ENCODE data around the gene TBC1D22A. TPM values are rescaled to one million over a fixed set of nuclear protein-coding genes. Genes with fewer than 3 reads are reported as not detected.

TBC1D22A gene
- polyA plus RNA-seq, 1 of the 3 experiments (the other 2 are of a cell fraction): 16.5 TPM

GRCh38 chr22:47174671-47175112, 412.2 kb downstream of the TBC1D22A start:
- 100% methylated on average over 6 of the region's 14 CpGs for WGBS (ENCODE audit: low lambda C conversion rate)
- Histone ChIP-seq H3K27me3 (ENCODE audit: insufficient read depth) (no peaks in the 10 kb centered on the region), H3K9me3 (no peaks in the 10 kb centered on the region), H3F3A (replicated peaks; ENCODE audit: insufficient read depth) (no peaks in the 10 kb centered on the region), H3K9me2 (no peaks in the 10 kb centered on the region), H3K79me2 (ENCODE audit: insufficient read depth) (no peaks in the 10 kb centered on the region), H2AFZ (ENCODE audit: low read depth) (no peak overlapping the region), H3K4me1 (ENCODE audit: control insufficient read depth in 1 of 2, insufficient read depth in 2 of 2, low read depth in 1 of 2, low read length in 1 of 2) (no peaks in the 10 kb centered on the region), H3K9ac (no peak overlapping the region), H3K27ac (ENCODE audit: low read depth in 2 of 2, low read length in 1 of 2) (no peak overlapping the region), H3K36me3 (replicated peaks in 1 of 2; ENCODE audit: control insufficient read depth in 1 of 2, insufficient read depth in 2 of 2, low read length in 1 of 2) (no peaks in the 10 kb centered on the region), H3K4me2 (no peak overlapping the region), H3K4me3 (ENCODE audit: low read depth in 2 of 2, low read length in 1 of 2) (no peak overlapping the region), H4K20me1 (ENCODE audit: insufficient read depth) (no peaks in the 10 kb centered on the region)
- CTCF ChIA-PET: no interaction called here
- POLR2A ChIA-PET: no interaction called here
- no peak for TF ChIP-seq REST (IDR thresholded peaks at IDR 0.05; ENCODE audit: low read depth, low read length)
- TF ChIP-seq FOXM1 (IDR thresholded peaks at IDR 0.05; ENCODE audit: low read depth): no peak
- TF ChIP-seq GATA2 (CRISPR knock-in tag; IDR thresholded peaks at IDR 0.05): no peak
- TF ChIP-seq TCF12 (IDR thresholded peaks at IDR 0.05): no peak
- no peak for TF ChIP-seq FOXJ3 (CRISPR knock-in tag; IDR thresholded peaks at IDR 0.05)
- TF ChIP-seq GABPA (IDR thresholded peaks at IDR 0.05; ENCODE audit: low read depth): no peak
- no peak for TF ChIP-seq CTCF (IDR thresholded peaks at IDR 0.05)
- TF ChIP-seq SIN3A (IDR thresholded peaks at IDR 0.05; ENCODE audit: borderline replicate concordance, low read depth, low read length): no peak
- no peak for TF ChIP-seq RAD21 (IDR thresholded peaks at IDR 0.05; ENCODE audit: low read length)
- TF ChIP-seq TEAD4 (IDR thresholded peaks at IDR 0.05; ENCODE audit: borderline replicate concordance, insufficient read depth): no peak
- TF ChIP-seq RXRA (IDR thresholded peaks at IDR 0.05; ENCODE audit: borderline replicate concordance, low read depth): no peak
- TF ChIP-seq TAF1 (IDR thresholded peaks at IDR 0.05; ENCODE audit: borderline replicate concordance, low read depth, low read length): no peak
- TF ChIP-seq IRF3 (IDR thresholded peaks at IDR 0.05; ENCODE audit: low read depth, low read length): no peak
- no peak for TF ChIP-seq MXI1 (IDR thresholded peaks at IDR 0.05; ENCODE audit: low read depth, low read length)
- TF ChIP-seq RFX5 (IDR thresholded peaks at IDR 0.05; ENCODE audit: low read length): no peak
- no peak for TF ChIP-seq USF2 (IDR thresholded peaks at IDR 0.05; ENCODE audit: borderline replicate concordance, low read depth, low read length)
- DNase-seq: no peak
